ENCODE results near the gene IFI27. TPM values are rescaled to one million over a fixed set of nuclear protein-coding genes. Genes with fewer than 3 reads are reported as not detected.

The IFI27 gene
- total RNA-seq, 1 experiment from 2014 or later: 2.3 TPM

DNA sequence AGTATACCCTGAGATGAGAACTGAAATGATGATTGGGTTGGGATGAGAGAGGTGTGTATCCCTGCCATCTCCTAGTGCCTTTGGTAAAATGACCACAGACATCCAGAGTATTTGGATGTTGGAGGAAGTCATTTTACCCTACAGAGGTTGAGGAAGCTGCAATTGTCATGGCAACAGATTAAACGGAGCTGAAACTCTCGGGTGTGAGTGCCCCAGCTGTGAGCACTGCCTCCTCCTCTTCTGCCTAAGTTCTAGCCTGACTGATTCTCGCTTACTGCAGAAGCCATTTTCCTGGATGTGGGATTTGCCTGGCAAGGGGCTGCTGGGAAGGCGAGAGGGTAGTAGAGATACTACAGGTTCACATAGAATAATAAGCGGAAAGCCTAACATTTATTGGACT is 53.3 kb downstream of the IFI27 start:
- H3K27ac ChIP-seq (ENCODE audit: low read length): no peak overlapping the region
- ATAC-seq (no peak), DNase-seq (ENCODE audit: low read depth, low spot score) (no peak)
- ChIA-PET POLR2A (no interaction called here), CTCF (no interaction called here)
- in situ Hi-C loops (cut with HindIII; ENCODE audit: low pct_unique_long_range_greater_than_20kb, low sequenced_read_pairs) (no loop called here), intact Hi-C loops (cut with micrococcal nuclease; ENCODE audit: unreplicated experiment) (no loop called here)
- TF ChIP-seq TCF7L2 (IDR thresholded peaks at IDR 0.05; ENCODE audit: low read depth, low read length) (no peak), POLR2AphosphoS5 (IDR thresholded peaks at IDR 0.05; ENCODE audit: low read depth, low read length) (no peak), SIN3A (IDR thresholded peaks at IDR 0.05; ENCODE audit: borderline replicate concordance, insufficient read depth, low read depth, low read length) (no peak)
- TF ChIP-seq, protein P1, sequence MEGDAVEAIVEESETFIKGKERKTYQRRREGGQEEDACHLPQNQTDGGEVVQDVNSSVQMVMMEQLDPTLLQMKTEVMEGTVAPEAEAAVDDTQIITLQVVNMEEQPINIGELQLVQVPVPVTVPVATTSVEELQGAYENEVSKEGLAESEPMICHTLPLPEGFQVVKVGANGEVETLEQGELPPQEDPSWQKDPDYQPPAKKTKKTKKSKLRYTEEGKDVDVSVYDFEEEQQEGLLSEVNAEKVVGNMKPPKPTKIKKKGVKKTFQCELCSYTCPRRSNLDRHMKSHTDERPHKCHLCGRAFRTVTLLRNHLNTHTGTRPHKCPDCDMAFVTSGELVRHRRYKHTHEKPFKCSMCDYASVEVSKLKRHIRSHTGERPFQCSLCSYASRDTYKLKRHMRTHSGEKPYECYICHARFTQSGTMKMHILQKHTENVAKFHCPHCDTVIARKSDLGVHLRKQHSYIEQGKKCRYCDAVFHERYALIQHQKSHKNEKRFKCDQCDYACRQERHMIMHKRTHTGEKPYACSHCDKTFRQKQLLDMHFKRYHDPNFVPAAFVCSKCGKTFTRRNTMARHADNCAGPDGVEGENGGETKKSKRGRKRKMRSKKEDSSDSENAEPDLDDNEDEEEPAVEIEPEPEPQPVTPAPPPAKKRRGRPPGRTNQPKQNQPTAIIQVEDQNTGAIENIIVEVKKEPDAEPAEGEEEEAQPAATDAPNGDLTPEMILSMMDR (IDR thresholded peaks at IDR 0.05): no peak
- TF ChIP-seq, protein P2, sequence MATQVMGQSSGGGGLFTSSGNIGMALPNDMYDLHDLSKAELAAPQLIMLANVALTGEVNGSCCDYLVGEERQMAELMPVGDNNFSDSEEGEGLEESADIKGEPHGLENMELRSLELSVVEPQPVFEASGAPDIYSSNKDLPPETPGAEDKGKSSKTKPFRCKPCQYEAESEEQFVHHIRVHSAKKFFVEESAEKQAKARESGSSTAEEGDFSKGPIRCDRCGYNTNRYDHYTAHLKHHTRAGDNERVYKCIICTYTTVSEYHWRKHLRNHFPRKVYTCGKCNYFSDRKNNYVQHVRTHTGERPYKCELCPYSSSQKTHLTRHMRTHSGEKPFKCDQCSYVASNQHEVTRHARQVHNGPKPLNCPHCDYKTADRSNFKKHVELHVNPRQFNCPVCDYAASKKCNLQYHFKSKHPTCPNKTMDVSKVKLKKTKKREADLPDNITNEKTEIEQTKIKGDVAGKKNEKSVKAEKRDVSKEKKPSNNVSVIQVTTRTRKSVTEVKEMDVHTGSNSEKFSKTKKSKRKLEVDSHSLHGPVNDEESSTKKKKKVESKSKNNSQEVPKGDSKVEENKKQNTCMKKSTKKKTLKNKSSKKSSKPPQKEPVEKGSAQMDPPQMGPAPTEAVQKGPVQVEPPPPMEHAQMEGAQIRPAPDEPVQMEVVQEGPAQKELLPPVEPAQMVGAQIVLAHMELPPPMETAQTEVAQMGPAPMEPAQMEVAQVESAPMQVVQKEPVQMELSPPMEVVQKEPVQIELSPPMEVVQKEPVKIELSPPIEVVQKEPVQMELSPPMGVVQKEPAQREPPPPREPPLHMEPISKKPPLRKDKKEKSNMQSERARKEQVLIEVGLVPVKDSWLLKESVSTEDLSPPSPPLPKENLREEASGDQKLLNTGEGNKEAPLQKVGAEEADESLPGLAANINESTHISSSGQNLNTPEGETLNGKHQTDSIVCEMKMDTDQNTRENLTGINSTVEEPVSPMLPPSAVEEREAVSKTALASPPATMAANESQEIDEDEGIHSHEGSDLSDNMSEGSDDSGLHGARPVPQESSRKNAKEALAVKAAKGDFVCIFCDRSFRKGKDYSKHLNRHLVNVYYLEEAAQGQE (IDR thresholded peaks at IDR 0.05; ENCODE audit: insufficient read depth in 1 of 2, low read depth in 2 of 2, low read length in 1 of 2): no peak
- no TSS peak for BruUV-seq (replicated peaks)
- H3K4me3 ChIP-seq (ENCODE audit: low read depth in 2 of 2, low read length in 2 of 2): no peak overlapping the region
- H3K4me1 ChIP-seq (ENCODE audit: control insufficient read depth, insufficient read depth, low read length): no peaks in the 10 kb centered on the region
- no peaks in the 10 kb centered on the region for H3K36me3 ChIP-seq (ENCODE audit: control insufficient read depth, insufficient read depth, low read length)
- H3K9me3 ChIP-seq (ENCODE audit: control insufficient read depth, insufficient read depth, low read depth, low read length): no peaks in the 10 kb centered on the region
- no peaks in the 10 kb centered on the region; the same call in 1 of the 2 replicates for H3K27me3 ChIP-seq (ENCODE audit: control insufficient read depth, insufficient read depth, low read length)

DNA sequence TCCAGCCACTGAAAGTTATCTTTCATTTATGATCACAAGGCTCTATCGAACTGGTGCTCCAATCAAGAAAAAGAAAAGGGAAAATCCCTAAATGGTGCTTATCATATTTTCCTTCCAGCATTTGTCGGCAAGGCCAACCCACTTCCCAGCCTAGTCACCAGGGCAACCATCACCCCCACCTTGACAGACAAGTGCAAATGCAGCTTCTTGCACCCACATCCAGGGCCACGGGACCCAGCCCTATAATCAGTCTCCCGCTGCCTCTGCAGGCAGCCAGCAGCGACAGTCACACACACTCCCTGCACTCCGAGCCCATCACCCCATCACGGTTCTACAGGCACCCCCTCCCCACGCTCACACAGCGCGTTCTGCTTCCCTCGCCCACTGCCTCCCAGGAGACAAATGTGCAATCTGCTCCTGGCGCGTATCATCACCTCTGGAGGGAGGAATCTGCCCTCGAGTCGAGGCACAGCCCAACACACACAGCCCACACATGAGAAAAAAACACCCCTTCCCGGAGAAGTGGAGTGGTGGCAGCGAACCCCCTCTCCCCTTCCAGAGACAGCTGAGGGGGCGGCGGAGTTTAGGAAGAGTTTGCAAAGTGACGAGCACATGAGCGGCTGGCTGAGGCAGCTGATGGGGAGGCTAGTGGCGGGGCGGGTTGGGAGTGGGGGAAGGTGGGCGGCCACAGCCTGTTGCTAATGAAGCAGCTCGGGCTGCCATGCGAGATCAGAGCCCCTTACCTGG is 54.3 kb downstream of the IFI27 start:
- no peak overlapping the region for H3K27ac ChIP-seq (ENCODE audit: low read length)
- in situ Hi-C loops (cut with HindIII; ENCODE audit: low pct_unique_long_range_greater_than_20kb, low sequenced_read_pairs): no loop called here
- ATAC-seq (no peak), DNase-seq (ENCODE audit: low read depth, low spot score) (no peak)
- H3K27me3 ChIP-seq (ENCODE audit: control insufficient read depth, insufficient read depth, low read length): no peaks in the 10 kb centered on the region; the same call in 1 of the 2 replicates
- ChIA-PET CTCF (no interaction called here), POLR2A (no interaction called here)
- H3K4me1 ChIP-seq (ENCODE audit: control insufficient read depth, insufficient read depth, low read length): no peaks in the 10 kb centered on the region
- H3K9me3 ChIP-seq (ENCODE audit: control insufficient read depth, insufficient read depth, low read depth, low read length): no peaks in the 10 kb centered on the region
- no peak for TF ChIP-seq TCF7L2 (IDR thresholded peaks at IDR 0.05; ENCODE audit: low read depth, low read length)
- TF ChIP-seq, protein P2 (IDR thresholded peaks at IDR 0.05; ENCODE audit: insufficient read depth in 1 of 2, low read depth in 2 of 2, low read length in 1 of 2): no peak
- no peak for TF ChIP-seq POLR2AphosphoS5 (IDR thresholded peaks at IDR 0.05; ENCODE audit: low read depth, low read length)
- TF ChIP-seq, protein P1 (IDR thresholded peaks at IDR 0.05): no peak
- no peak for TF ChIP-seq SIN3A (IDR thresholded peaks at IDR 0.05; ENCODE audit: borderline replicate concordance, insufficient read depth, low read depth, low read length)
- H3K36me3 ChIP-seq (ENCODE audit: control insufficient read depth, insufficient read depth, low read length): no peaks in the 10 kb centered on the region
- no peak overlapping the region for H3K4me3 ChIP-seq (ENCODE audit: low read depth in 2 of 2, low read length in 2 of 2)
- intact Hi-C loops (cut with micrococcal nuclease; ENCODE audit: unreplicated experiment): no loop called here
- no TSS peak for BruUV-seq (replicated peaks)

Measured in Panc1 (cell line).